ENCODE data around the gene RBM47. TPM values are rescaled to one million over a fixed set of nuclear protein-coding genes. Genes with fewer than 3 reads are reported as not detected.

RBM47 gene
- total and polyA plus RNA-seq, 10 of the 15 experiments (the other 5 are each of a cell fraction or from before 2014, with no cell fraction given): 7.9 to 45.0 (median 28.7) TPM

- TF ChIP-seq MXI1 (IDR thresholded peaks at IDR 0.05; ENCODE audit: low read depth, low read length): peak; percentile 70; the same call in 1 of the 2 replicates
- TF ChIP-seq BACH1 (IDR thresholded peaks at IDR 0.05; ENCODE audit: borderline replicate concordance): peak; percentile 72; the same call in 1 of the 2 replicates
- no peak for TF ChIP-seq USF1 (IDR thresholded peaks at IDR 0.05; ENCODE audit: borderline replicate concordance, extremely low read length, insufficient read depth, low read depth, low read length)
- no peak for TF ChIP-seq E4F1 (IDR thresholded peaks at IDR 0.05; ENCODE audit: borderline replicate concordance, partially characterized antibody)
- peak; percentile 87 for TF ChIP-seq SKIL (IDR thresholded peaks at IDR 0.05; ENCODE audit: low read depth, poor library complexity, severe bottlenecking)
- peak; percentile 95 for TF ChIP-seq ATF2 (IDR thresholded peaks at IDR 0.05; ENCODE audit: low read length)
- TF ChIP-seq CREM (IDR thresholded peaks at IDR 0.05; ENCODE audit: low read depth): peak; percentile 82; the same call in 1 of the 2 replicates
- peak; percentile 43 for TF ChIP-seq SMAD1 (IDR thresholded peaks at IDR 0.05; ENCODE audit: low read depth, partially characterized antibody)
- TF ChIP-seq SREBF1 (IDR thresholded peaks at IDR 0.05; ENCODE audit: low read length): 0 out of 2 replicates have a peak, but pooled peaks have one; percentile 19
- no peak for TF ChIP-seq ZNF622 (IDR thresholded peaks at IDR 0.05)
- peak; percentile 95 for TF ChIP-seq BHLHE40 (IDR thresholded peaks at IDR 0.05; ENCODE audit: borderline replicate concordance in 1 of 2, low read depth in 2 of 2, low read length in 1 of 2)
- 0 out of 2 replicates have a peak, but pooled peaks have one; percentile 22 for TF ChIP-seq NKRF (conservative IDR thresholded peaks at IDR 0.05)
- TF ChIP-seq EGR1 (IDR thresholded peaks at IDR 0.05; ENCODE audit: borderline replicate concordance in 1 of 2, low read depth in 2 of 2, low read length in 2 of 2): no peak
- TF ChIP-seq RAD51 (IDR thresholded peaks at IDR 0.05): peak; percentile 19
- TF ChIP-seq POLR2AphosphoS2 (IDR thresholded peaks at IDR 0.05; ENCODE audit: low read depth, low read length): no peak
These were observed 7.8 kb downstream of the RBM47 start (continued) for GRCh38 chr4:40621592-40622512.

All from GM12878 (cell line).